Right kidney (tissue), 1 donor: ENCODE results near the gene JMJD7.
"Not testable (repeated sequence)": the region's sequence is repeated elsewhere in the genome, so short reads cannot be mapped to it uniquely, and the experiment has no call there.

ENCODE experiments used
- DNase-seq: peaks from one replicate; pipeline ENCODE4 v3.0.0-alpha.2; 2016

The JMJD7 gene

GRCh38 chr15:41820791-41821423 is 7.0 kb upstream of the JMJD7 start:
- DNase-seq, result no peak

GRCh38 chr15:41821831-41822230 is 6.1 kb upstream of the JMJD7 start:
- DNase-seq, result no peak

- no peak for DNase-seq
Observed at GRCh38 chr15:41822471-41822870, 5.4 kb upstream of the JMJD7 start.

GRCh38 chr15:41822957-41823356 is 4.9 kb upstream of the JMJD7 start:
- DNase-seq, result no peak

- DNase-seq, result no peak
Observed at GRCh38 chr15:41823502-41823901, 4.4 kb upstream of the JMJD7 start.

- DNase-seq, result no peak
Observed at GRCh38 chr15:41824062-41824745, 3.7 kb upstream of the JMJD7 start.

- no peak for DNase-seq
Observed at GRCh38 chr15:41825145-41825544, 2.7 kb upstream of the JMJD7 start.

- no peak for DNase-seq
Observed at GRCh38 chr15:41825572-41826535, 2.0 kb upstream of the JMJD7 start.

- peak; percentile 74 for DNase-seq
Observed at GRCh38 chr15:41827290-41827879, 507 bp upstream of the JMJD7 start.

- no peak for DNase-seq
Observed at GRCh38 chr15:41828807-41829141, 882 bp downstream of the JMJD7 start.

- no peak for DNase-seq
Observed at GRCh38 chr15:41829959-41830646, 2.2 kb downstream of the JMJD7 start.

GRCh38 chr15:41831291-41831690 is 3.4 kb downstream of the JMJD7 start:
- not testable (repeated sequence) for DNase-seq

- DNase-seq, result no peak
Observed at GRCh38 chr15:41832208-41832607, 4.3 kb downstream of the JMJD7 start.

GRCh38 chr15:41832875-41833274 is 5.0 kb downstream of the JMJD7 start:
- no peak for DNase-seq

- no peak for DNase-seq
Observed at GRCh38 chr15:41834096-41834495, 6.2 kb downstream of the JMJD7 start.

- DNase-seq, result no peak
Observed at GRCh38 chr15:41836073-41836472, 8.2 kb downstream of the JMJD7 start.

GRCh38 chr15:41836713-41837454 is 9.0 kb downstream of the JMJD7 start:
- DNase-seq, result no peak

GRCh38 chr15:41838400-41838897 is 10.6 kb downstream of the JMJD7 start, which contains the start of gene PLA2G4B:
PLA2G4B (plus strand) TSS chr15:41838847; CDS start chr15:41838914, 67 bp downstream.
- no peak for DNase-seq

GRCh38 chr15:41839781-41840491 is 12.0 kb downstream of the JMJD7 start:
- DNase-seq, result no peak

GRCh38 chr15:41840673-41841072 is 12.8 kb downstream of the JMJD7 start:
- DNase-seq, result no peak
